Adipocyte (in vitro differentiated cells): ENCODE results near the gene REG3A.

Source experiments
- DNase-seq: peaks from one replicate; pipeline ENCODE4 v3.0.0-alpha.2; 2015; ENCODE audit warnings: low read depth
- H3K27me3 ChIP-seq: replicated peaks from 2 replicates; pipeline ENCODE4 v1.7.0; 2013; ENCODE audit warnings: mild to moderate bottlenecking, low read length, moderate library complexity; ENCODE audit not compliant: control insufficient read depth, insufficient read depth
- H3K36me3 ChIP-seq: 2 replicates; pipeline ENCODE4 v1.7.0; 2013; ENCODE audit warnings: low read length, mild to moderate bottlenecking, moderate library complexity; ENCODE audit not compliant: control insufficient read depth, insufficient read depth, severe bottlenecking
- H3K4me1 ChIP-seq: 2 replicates; pipeline ENCODE4 v1.7.0; 2013; ENCODE audit warnings: mild to moderate bottlenecking, low read length, moderate library complexity; ENCODE audit not compliant: control insufficient read depth, insufficient read depth
- H3K4me3 ChIP-seq: 2 replicates; pipeline ENCODE4 v1.7.0; 2013; ENCODE audit warnings: mild to moderate bottlenecking, low read length, moderate library complexity
- H3K9ac ChIP-seq: 2 replicates; pipeline ENCODE4 v1.7.0; 2013; ENCODE audit warnings: mild to moderate bottlenecking, low read length, moderate library complexity
- H3K9me3 ChIP-seq: 2 replicates; pipeline ENCODE4 v1.7.0; 2013; ENCODE audit warnings: mild to moderate bottlenecking, low read length, moderate library complexity; ENCODE audit not compliant: control insufficient read depth

Gene REG3A

GRCh38 chr2:79120194-79120713, 39.3 kb downstream of the REG3A start, which contains the start of gene REG1A:
REG1A (plus strand) TSS chr2:79120488; CDS start chr2:79120862, 374 bp downstream.
- H3K9ac ChIP-seq: no peak within 1 kb of the TSS
- no peaks in the 10 kb centered on the region for H3K9me3 ChIP-seq
- H3K4me3 ChIP-seq: no peak within 1 kb of the TSS
- no peak for DNase-seq
- no peaks in the 10 kb centered on the region for H3K36me3 ChIP-seq
- H3K4me1 ChIP-seq: no peaks in the 10 kb centered on the region
- no peaks in the 10 kb centered on the region for H3K27me3 ChIP-seq

GRCh38 chr2:79116997-79117928, 42.3 kb downstream of the REG3A start:
- Histone ChIP-seq H3K27me3 (no peaks in the 10 kb centered on the region), H3K9ac (no peak overlapping the region), H3K36me3 (no peaks in the 10 kb centered on the region), H3K9me3 (no peaks in the 10 kb centered on the region), H3K4me3 (no peak overlapping the region), H3K4me1 (no peaks in the 10 kb centered on the region)
- no peak for DNase-seq

- DNase-seq: no peak
- no peaks in the 10 kb centered on the region for H3K9me3 ChIP-seq
- no peaks in the 10 kb centered on the region for H3K27me3 ChIP-seq
- no peak overlapping the region for H3K4me3 ChIP-seq
- no peaks in the 10 kb centered on the region for H3K36me3 ChIP-seq
- no peak overlapping the region for H3K9ac ChIP-seq
- no peaks in the 10 kb centered on the region for H3K4me1 ChIP-seq
Measured at GRCh38 chr2:79114797-79115494, 44.6 kb downstream of the REG3A start.

- H3K4me1 ChIP-seq: no peaks in the 10 kb centered on the region
- no peaks in the 10 kb centered on the region for H3K9me3 ChIP-seq
- no peaks in the 10 kb centered on the region for H3K27me3 ChIP-seq
- H3K9ac ChIP-seq: no peak overlapping the region
- no peaks in the 10 kb centered on the region for H3K36me3 ChIP-seq
- no peak overlapping the region for H3K4me3 ChIP-seq
- DNase-seq: no peak
Measured at GRCh38 chr2:79112269-79112668, 47.3 kb downstream of the REG3A start.
